ENCODE measurements around the gene RNASE11. TPM values are rescaled to one million over a fixed set of nuclear protein-coding genes. Genes with fewer than 3 reads are reported as not detected.

Gene RNASE11
- total and polyA plus RNA-seq, 12 donors = 0.11 to 0.57 TPM; not detected in 10

GRCh38 chr14:20613094-20614037 is 25.6 kb upstream of the RNASE11 start:
- intact Hi-C loops (cut with DNase I) = loop anchor here (2.0 to 5.0 kb wide), 2 partner anchors 69 kb away; partner anchors contain the start of gene RNASE4 (in 1 of the 2)
- WGBS, 4 donors = 0 to 1% (median 0%) methylated on average over 32 to 34 of the region's 34 CpGs
- H3K9me3 ChIP-seq (replicated peaks in 1 of 3) = no peaks in the 10 kb centered on the region
- no peaks in the 10 kb centered on the region for H3K27me3 ChIP-seq
- peak; percentile 77 to 94 (median 86) for DNase-seq
- H3K4me1 ChIP-seq (replicated peaks in 1 of 2) = peaks cover 0 to 11% of the 10 kb centered on the region in 2 donors
- H3K36me3 ChIP-seq (replicated peaks in 1 of 2) = no peaks in the 10 kb centered on the region
- peak overlapping the region in 3 of 5 donors; percentile 53 to 84 (median 67) for H3K27ac ChIP-seq
- peak overlapping the region in 2 of 4 donors; percentile 17 to 65 for H3K4me3 ChIP-seq
- TF ChIP-seq, protein P1, sequence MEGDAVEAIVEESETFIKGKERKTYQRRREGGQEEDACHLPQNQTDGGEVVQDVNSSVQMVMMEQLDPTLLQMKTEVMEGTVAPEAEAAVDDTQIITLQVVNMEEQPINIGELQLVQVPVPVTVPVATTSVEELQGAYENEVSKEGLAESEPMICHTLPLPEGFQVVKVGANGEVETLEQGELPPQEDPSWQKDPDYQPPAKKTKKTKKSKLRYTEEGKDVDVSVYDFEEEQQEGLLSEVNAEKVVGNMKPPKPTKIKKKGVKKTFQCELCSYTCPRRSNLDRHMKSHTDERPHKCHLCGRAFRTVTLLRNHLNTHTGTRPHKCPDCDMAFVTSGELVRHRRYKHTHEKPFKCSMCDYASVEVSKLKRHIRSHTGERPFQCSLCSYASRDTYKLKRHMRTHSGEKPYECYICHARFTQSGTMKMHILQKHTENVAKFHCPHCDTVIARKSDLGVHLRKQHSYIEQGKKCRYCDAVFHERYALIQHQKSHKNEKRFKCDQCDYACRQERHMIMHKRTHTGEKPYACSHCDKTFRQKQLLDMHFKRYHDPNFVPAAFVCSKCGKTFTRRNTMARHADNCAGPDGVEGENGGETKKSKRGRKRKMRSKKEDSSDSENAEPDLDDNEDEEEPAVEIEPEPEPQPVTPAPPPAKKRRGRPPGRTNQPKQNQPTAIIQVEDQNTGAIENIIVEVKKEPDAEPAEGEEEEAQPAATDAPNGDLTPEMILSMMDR (IDR thresholded peaks at IDR 0.05) = peak; percentile 25 to 98 (median 88)
- no peak for TF ChIP-seq POLR2A (IDR thresholded peaks at IDR 0.05)

DNA sequence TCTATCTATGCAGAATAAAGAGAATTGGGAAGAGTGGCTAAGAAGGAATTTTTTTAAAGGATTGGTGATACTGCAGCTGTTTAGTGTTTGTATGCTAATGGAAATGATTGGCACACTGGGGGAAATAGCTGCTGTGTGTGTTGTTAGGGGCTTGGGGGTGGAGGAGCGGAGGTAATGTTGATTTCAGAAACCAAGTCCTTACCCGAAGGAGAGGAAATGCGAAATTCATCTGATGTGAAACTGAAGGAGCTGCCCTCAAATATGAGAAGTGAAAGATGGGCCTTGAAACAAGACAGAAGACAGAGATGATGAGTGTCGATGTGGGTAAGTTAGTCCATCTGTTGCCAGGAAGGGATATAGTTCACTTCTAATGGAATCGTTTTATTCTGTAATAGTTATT is 24.6 kb upstream of the RNASE11 start:
- H3K4me3 ChIP-seq = no peak overlapping the region
- H3K27ac ChIP-seq = peak overlapping the region in 1 of 5 donors; percentile 23
- DNase-seq = no peak
- no peaks in the 10 kb centered on the region for H3K27me3 ChIP-seq
- peaks cover 0 to 11% of the 10 kb centered on the region in 2 donors for H3K4me1 ChIP-seq (replicated peaks in 1 of 2)
- intact Hi-C loops (cut with DNase I) = loop anchor here (2.0 to 5.0 kb wide), 2 partner anchors 70 kb away; partner anchors contain the start of gene RNASE4 (in 1 of the 2)
- WGBS, 4 donors = 46 to 51% (median 47%) methylated on average over 5 of the region's 5 CpGs
- TF ChIP-seq POLR2A (IDR thresholded peaks at IDR 0.05) = no peak
- TF ChIP-seq, protein P1 (IDR thresholded peaks at IDR 0.05) = no peak
- H3K36me3 ChIP-seq (replicated peaks in 1 of 2) = no peaks in the 10 kb centered on the region
- no peaks in the 10 kb centered on the region for H3K9me3 ChIP-seq (replicated peaks in 1 of 3)

- 68 to 76% (median 74%) methylated on average over 4 of the region's 4 CpGs for WGBS, 4 donors
- peaks cover 0 to 11% of the 10 kb centered on the region in 2 donors for H3K4me1 ChIP-seq (replicated peaks in 1 of 2)
- no peaks in the 10 kb centered on the region for H3K36me3 ChIP-seq (replicated peaks in 1 of 2)
- H3K9me3 ChIP-seq (replicated peaks in 1 of 3) = no peaks in the 10 kb centered on the region
- TF ChIP-seq, protein P1 (IDR thresholded peaks at IDR 0.05) = no peak
- TF ChIP-seq POLR2A (IDR thresholded peaks at IDR 0.05) = no peak
- no peak for DNase-seq
- no peaks in the 10 kb centered on the region for H3K27me3 ChIP-seq
- no peak overlapping the region for H3K4me3 ChIP-seq
- intact Hi-C loops (cut with DNase I) = loop anchor here in 1 of 2 donors (5.0 kb wide), 1 partner anchor 71 kb away; the partner anchor contains the start of gene RNASE4
- no peak overlapping the region for H3K27ac ChIP-seq
Measured at GRCh38 chr14:20611277-20611676, 23.5 kb upstream of the RNASE11 start.
